GM19099 (cell line): ENCODE data around the gene HIGD1B.

ENCODE experiments used
- POLR2A ChIP-seq: IDR thresholded peaks from 3 replicates; pipeline ENCODE4 v1.6.1; 2011; ENCODE audit warnings: low read depth; ENCODE audit not compliant: insufficient read length; ENCODE audit errors: extremely low read depth

The HIGD1B gene

GRCh38 chr17:44830359-44831288 lies 17.1 kb upstream of the HIGD1B start:
- TF ChIP-seq POLR2A = peak; percentile 26

- no peak for TF ChIP-seq POLR2A
Observed at GRCh38 chr17:44831371-44831770, 16.3 kb upstream of the HIGD1B start.

- TF ChIP-seq POLR2A = no peak
Observed at GRCh38 chr17:44832805-44833204, 14.9 kb upstream of the HIGD1B start.

- TF ChIP-seq POLR2A = no peak
Observed at GRCh38 chr17:44837196-44837595, 10.5 kb upstream of the HIGD1B start.

- no peak for TF ChIP-seq POLR2A
Observed at GRCh38 chr17:44840274-44840673, 7.4 kb upstream of the HIGD1B start.

- no peak for TF ChIP-seq POLR2A
Observed at GRCh38 chr17:44840936-44841335, 6.7 kb upstream of the HIGD1B start.

GRCh38 chr17:44842748-44843147 lies 4.9 kb upstream of the HIGD1B start:
- TF ChIP-seq POLR2A = no peak

- no peak for TF ChIP-seq POLR2A
Observed at GRCh38 chr17:44844390-44844830, 3.3 kb upstream of the HIGD1B start.

- TF ChIP-seq POLR2A = no peak
Observed at GRCh38 chr17:44846206-44846605, 1.5 kb upstream of the HIGD1B start.

- no peak for TF ChIP-seq POLR2A
Observed at GRCh38 chr17:44848257-44848795, 643 bp downstream of the HIGD1B start.

- TF ChIP-seq POLR2A = no peak
Observed at GRCh38 chr17:44848961-44849489, 1.3 kb downstream of the HIGD1B start.

GRCh38 chr17:44850025-44850424 lies 2.3 kb downstream of the HIGD1B start:
- no peak for TF ChIP-seq POLR2A

- TF ChIP-seq POLR2A = no peak
Observed at GRCh38 chr17:44850612-44851011, 2.9 kb downstream of the HIGD1B start.

GRCh38 chr17:44854192-44854591 lies 6.5 kb downstream of the HIGD1B start:
- TF ChIP-seq POLR2A = no peak

GRCh38 chr17:44859701-44860100 lies 12.0 kb downstream of the HIGD1B start:
- no peak for TF ChIP-seq POLR2A
